Endothelial cell of umbilical vein (primary cell): ENCODE results near the gene CIAPIN1. TPM values are rescaled to one million over a fixed set of nuclear protein-coding genes. Genes with fewer than 3 reads are reported as not detected.

Experiments used
- BruUV-seq: library from RNA; stranded (reverse); fragments of 400-500 nt; replicated peaks from 2 replicates; lab custom pipeline; 2021; lab: Mats Ljungman, UMichigan
- CTCF ChIA-PET: fragments of 300-600, 350-600 bp; sonication (Branson Sonifier 250); formaldehyde crosslinking; loops from one replicate; lab custom pipeline; 2021; ENCODE audit warnings: antibody characterized with exemption, inconsistent platforms; lab: Charles Lee
- POLR2A ChIA-PET: fragments of 300-600, 350-600 bp; sonication (Branson Sonifier 250); formaldehyde crosslinking; loops from one replicate; lab custom pipeline; 2021; ENCODE audit warnings: antibody characterized with exemption, inconsistent platforms; lab: Charles Lee
- DNase-seq: peaks from one replicate; pipeline ENCODE4 v3.0.0-alpha.2; 2011; ENCODE audit warnings: low read depth, low spot score
- FAIRE-seq: peaks from 2 replicates; lab custom pipeline; 2011; peaks lifted over from hg19 to GRCh38; lab: Jason Lieb, UNC
- H2AFZ ChIP-seq: 2 replicates; pipeline ENCODE4 v1.6.0; 2012; ENCODE audit warnings: low read depth, low read length, control low read depth, inconsistent platforms
- H3K27ac ChIP-seq: 2 replicates; pipeline ENCODE4 v1.5.1; 2011; ENCODE audit warnings: low read depth, mild to moderate bottlenecking, control low read depth, low read length, moderate library complexity; ENCODE audit not compliant: insufficient read depth
- H3K27me3 ChIP-seq, 2 experiments: 2 replicates each; pipeline versions ENCODE4 v1.6.0 to v1.6.1; 2011; ENCODE audit warnings: low read length in 2 of 2, mixed read lengths in 1 of 2; ENCODE audit not compliant: control insufficient read depth in 2 of 2, insufficient read depth in 2 of 2
- H3K36me3 ChIP-seq, 2 experiments: 2 replicates in 1 of 2; 3 replicates in 1 of 2; pipeline ENCODE4 v1.5.1; 2011; ENCODE audit warnings: low read length in 2 of 2, mild to moderate bottlenecking in 1 of 2, moderate library complexity in 1 of 2; ENCODE audit not compliant: control insufficient read depth in 2 of 2, insufficient read depth in 2 of 2; ENCODE audit errors: extremely low read depth in 1 of 2
- H3K4me1 ChIP-seq: 3 replicates; pipeline ENCODE4 v1.5.1; 2011; ENCODE audit warnings: mild to moderate bottlenecking, low read length; ENCODE audit not compliant: control insufficient read depth, insufficient read depth; ENCODE audit errors: extremely low read depth
- H3K4me2 ChIP-seq: 2 replicates; pipeline ENCODE4 v1.6.1; 2011; ENCODE audit warnings: low read length, control low read depth, mixed read lengths; ENCODE audit not compliant: insufficient read depth
- H3K4me3 ChIP-seq, 3 experiments: fragments of 200-600 bp in 1 of 3; sonication (generic), shearing (Covaris generic) in 1 of 3; replicated peaks in 1 of 3; 2 replicates each; pipeline ENCODE4 v1.5.1; 2011 to 2016; ENCODE audit warnings: control low read depth in 3 of 3, low read length in 3 of 3, mild to moderate bottlenecking in 2 of 3, inconsistent platforms in 1 of 3, low read depth in 1 of 3, moderate library complexity in 1 of 3; ENCODE audit not compliant: insufficient read depth in 1 of 3
- H3K79me2 ChIP-seq: 2 replicates; pipeline ENCODE4 v1.6.0; 2012; ENCODE audit warnings: low read length, inconsistent platforms; ENCODE audit not compliant: control insufficient read depth, insufficient read depth
- H3K9ac ChIP-seq: replicated peaks from 2 replicates; pipeline ENCODE3; 2011; ENCODE audit warnings: low read length, control low read depth; ENCODE audit not compliant: insufficient read depth; ENCODE audit errors: extremely low read depth
- H3K9me1 ChIP-seq: replicated peaks from 3 replicates; pipeline ENCODE4 v1.6.0; 2011; ENCODE audit warnings: mild to moderate bottlenecking, low read length; ENCODE audit not compliant: control insufficient read depth, insufficient read depth; ENCODE audit errors: extremely low read depth
- H3K9me3 ChIP-seq: replicated peaks from 2 replicates; pipeline ENCODE4 v1.5.1; 2012; ENCODE audit warnings: low read length, inconsistent platforms; ENCODE audit not compliant: control insufficient read depth, insufficient read depth
- H4K20me1 ChIP-seq: replicated peaks from 2 replicates; pipeline ENCODE3; 2011; ENCODE audit warnings: mild to moderate bottlenecking, low read length; ENCODE audit not compliant: control insufficient read depth, insufficient read depth; ENCODE audit errors: extremely low read depth
- EZH2 ChIP-seq: IDR thresholded peaks from 2 replicates; pipeline ENCODE4 v1.6.1; 2012; ENCODE audit warnings: borderline replicate concordance, low read depth, mild to moderate bottlenecking, moderate library complexity, low read length, inconsistent platforms; ENCODE audit not compliant: severe bottlenecking
- FOS ChIP-seq: IDR thresholded peaks from 2 replicates; pipeline ENCODE4 v1.6.1; 2011; ENCODE audit warnings: mild to moderate bottlenecking, low read length, moderate library complexity, borderline replicate concordance; ENCODE audit not compliant: insufficient read depth
- GATA2 ChIP-seq: IDR thresholded peaks from 2 replicates; pipeline ENCODE4 v1.7.0; 2011; ENCODE audit warnings: low read depth, mild to moderate bottlenecking, moderate library complexity, mixed read lengths, low read length; ENCODE audit not compliant: insufficient read length, insufficient read depth
- JUN ChIP-seq: IDR thresholded peaks from 2 replicates; pipeline ENCODE4 v1.6.1; 2011; ENCODE audit warnings: borderline replicate concordance, low read depth; ENCODE audit not compliant: insufficient read length, insufficient read depth
- MYC ChIP-seq: IDR thresholded peaks from one replicate; pipeline ENCODE4 v1.6.1; 2011; ENCODE audit warnings: mild to moderate bottlenecking, low read depth, low read length
- POLR2A ChIP-seq: IDR thresholded peaks from 2 replicates; pipeline ENCODE4 v1.6.1; 2012; ENCODE audit warnings: low read depth, mild to moderate bottlenecking, control low read depth, low read length
- POLR2AphosphoS5 ChIP-seq: IDR thresholded peaks from 2 replicates; pipeline ENCODE4 v1.6.1; 2012; ENCODE audit warnings: low read depth, mild to moderate bottlenecking, control low read depth, low read length, moderate library complexity; ENCODE audit not compliant: insufficient read depth
- dilution Hi-C: fragments of 300-500 bp; cut with MboI; formaldehyde crosslinking; loops from one replicate; pipeline ENCODE4 v1.15.0; 2019; ENCODE audit warnings: low sequenced_read_pairs; ENCODE audit not compliant: extremely low pct_ligation_motif_present
- intact Hi-C: fragments of 100-400 bp; cut with micrococcal nuclease; formaldehyde crosslinking; loops from one replicate; pipeline ENCODE4 v1.10.0; 2022
- polyA plus RNA-seq, 4 experiments: library from polyadenylated mRNA; depleted of rRNA in 3 of 4; stranded (reverse) in 3 of 4; unstranded in 1 of 4; fragments of >200 nt; gene quantifications; 2 replicates each; pipeline versions ENCODE4 v1.2.1 to v1.2.3, GENCODE V29; 2011 to 2012; ENCODE audit warnings: missing spikeins in 1 of 4
- total RNA-seq: library from RNA; stranded (reverse); gene quantifications from 2 replicates; pipeline ENCODE4 v1.2.3, GENCODE V29; 2021
- TF ChIP-seq, protein P1 (sequence below), 2 donors: IDR thresholded peaks; 1 replicate in 1 of 2; 2 replicates in 1 of 2; pipeline ENCODE4 v1.5.1; 2011; ENCODE audit warnings: low read length in 2 of 2, mild to moderate bottlenecking in 2 of 2, moderate library complexity in 2 of 2, control low read depth in 1 of 2, inconsistent platforms in 1 of 2, low read depth in 1 of 2; ENCODE audit not compliant: insufficient read depth in 1 of 2; ENCODE audit errors: extremely low read depth in 1 of 2
- TF ChIP-seq, protein P2 (sequence below): IDR thresholded peaks from 2 replicates; pipeline ENCODE4 v1.6.1; 2011; ENCODE audit not compliant: insufficient read depth, insufficient read length

The CIAPIN1 gene
- total and polyA plus RNA-seq, 2 donors (not counting 3 experiments of a cell fraction or from before 2014, with no cell fraction given) = 74.6 to 77.9 TPM

- H3K79me2 ChIP-seq = peaks cover 10% of the 10 kb centered on the region
- no peaks in the 10 kb centered on the region for H3K9me1 ChIP-seq
- H3K4me2 ChIP-seq = no peak overlapping the region
- no peaks in the 10 kb centered on the region for H4K20me1 ChIP-seq
- TF ChIP-seq JUN = no peak
- TF ChIP-seq MYC = no peak
- TF ChIP-seq POLR2AphosphoS5 = no peak
- TF ChIP-seq POLR2A = no peak
- TF ChIP-seq, protein P1, sequence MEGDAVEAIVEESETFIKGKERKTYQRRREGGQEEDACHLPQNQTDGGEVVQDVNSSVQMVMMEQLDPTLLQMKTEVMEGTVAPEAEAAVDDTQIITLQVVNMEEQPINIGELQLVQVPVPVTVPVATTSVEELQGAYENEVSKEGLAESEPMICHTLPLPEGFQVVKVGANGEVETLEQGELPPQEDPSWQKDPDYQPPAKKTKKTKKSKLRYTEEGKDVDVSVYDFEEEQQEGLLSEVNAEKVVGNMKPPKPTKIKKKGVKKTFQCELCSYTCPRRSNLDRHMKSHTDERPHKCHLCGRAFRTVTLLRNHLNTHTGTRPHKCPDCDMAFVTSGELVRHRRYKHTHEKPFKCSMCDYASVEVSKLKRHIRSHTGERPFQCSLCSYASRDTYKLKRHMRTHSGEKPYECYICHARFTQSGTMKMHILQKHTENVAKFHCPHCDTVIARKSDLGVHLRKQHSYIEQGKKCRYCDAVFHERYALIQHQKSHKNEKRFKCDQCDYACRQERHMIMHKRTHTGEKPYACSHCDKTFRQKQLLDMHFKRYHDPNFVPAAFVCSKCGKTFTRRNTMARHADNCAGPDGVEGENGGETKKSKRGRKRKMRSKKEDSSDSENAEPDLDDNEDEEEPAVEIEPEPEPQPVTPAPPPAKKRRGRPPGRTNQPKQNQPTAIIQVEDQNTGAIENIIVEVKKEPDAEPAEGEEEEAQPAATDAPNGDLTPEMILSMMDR (IDR thresholded peaks at IDR 0.05; ENCODE audit: extremely low read depth in 1 of 2, insufficient read depth in 1 of 2, low read depth in 1 of 2, low read length in 2 of 2) = no peak
- no peak for TF ChIP-seq GATA2
- TF ChIP-seq EZH2 = no peak
- no peak for TF ChIP-seq FOS
- TF ChIP-seq, protein P2, sequence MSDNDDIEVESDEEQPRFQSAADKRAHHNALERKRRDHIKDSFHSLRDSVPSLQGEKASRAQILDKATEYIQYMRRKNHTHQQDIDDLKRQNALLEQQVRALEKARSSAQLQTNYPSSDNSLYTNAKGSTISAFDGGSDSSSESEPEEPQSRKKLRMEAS = no peak
- H3K36me3 ChIP-seq = peaks cover 11 to 46% of the 10 kb centered on the region in 2 experiments
- H3K4me1 ChIP-seq = peaks cover 24% of the 10 kb centered on the region
- intact Hi-C loops (loop anchor here (10.0 kb wide), 1 partner anchor 171 kb away; no protein-coding TSS in a partner anchor), dilution Hi-C loops (no loop called here)
- ChIA-PET CTCF (interaction anchor here (3.6 to 4.8 kb wide), 2 partner anchors 10 to 47 kb away, joined by 24 to 25 read pairs; partner anchors contain the start of gene POLR2C), POLR2A (no interaction called here)
- no peaks in the 10 kb centered on the region for H3K9me3 ChIP-seq
- no peak overlapping the region for H3K4me3 ChIP-seq
- no peak overlapping the region for H3K27ac ChIP-seq
- H3K9ac ChIP-seq = no peak overlapping the region
- H3K27me3 ChIP-seq = no peaks in the 10 kb centered on the region
- no TSS peak for BruUV-seq
- no peak overlapping the region for H2AFZ ChIP-seq
- DNase-seq = no peak
- no peak for FAIRE-seq
Measured at GRCh38 chr16:57473906-57474305, 26.7 kb upstream of the CIAPIN1 start.
